H9 (cell line): ENCODE data around the gene ENDOV. TPM values are rescaled to one million over a fixed set of nuclear protein-coding genes. Genes with fewer than 3 reads are reported as not detected.

Experiments used
- DNase-seq: peaks from one replicate; pipeline ENCODE4 v3.0.0-alpha.2; 2017
- H2AFZ ChIP-seq: one replicate; pipeline ENCODE4 v1.6.1; 2013; ENCODE audit warnings: mild to moderate bottlenecking, low read length, control low read depth, moderate library complexity
- H2AK5ac ChIP-seq: 2 replicates; pipeline ENCODE4 v1.6.1; 2013; ENCODE audit warnings: low read length, control low read depth, mixed read lengths; ENCODE audit not compliant: insufficient read length
- H2BK120ac ChIP-seq: one replicate; pipeline ENCODE4 v1.6.1; 2013; ENCODE audit warnings: low read depth, mild to moderate bottlenecking, low read length, control low read depth, inconsistent platforms; ENCODE audit not compliant: poor library complexity, severe bottlenecking
- H2BK12ac ChIP-seq: 2 replicates; pipeline ENCODE4 v1.6.1; 2013; ENCODE audit warnings: low read length, control low read depth, mixed read lengths, low read depth; ENCODE audit not compliant: insufficient read length
- H2BK15ac ChIP-seq: 2 replicates; pipeline ENCODE4 v1.6.1; 2013; ENCODE audit warnings: low read depth, low read length, control low read depth
- H2BK20ac ChIP-seq: one replicate; pipeline ENCODE4 v1.6.1; 2013; ENCODE audit warnings: low read depth, mild to moderate bottlenecking, low read length, control low read depth, inconsistent platforms; ENCODE audit not compliant: poor library complexity, severe bottlenecking
- H2BK5ac ChIP-seq: 2 replicates; pipeline ENCODE4 v1.6.1; 2013; ENCODE audit warnings: low read length, control low read depth, mixed read lengths; ENCODE audit not compliant: insufficient read length
- H3K14ac ChIP-seq: 2 replicates; pipeline ENCODE4 v1.6.1; 2013; ENCODE audit warnings: low read length, control low read depth; ENCODE audit not compliant: insufficient read depth
- H3K18ac ChIP-seq: 2 replicates; pipeline ENCODE4 v1.6.1; 2013; ENCODE audit warnings: low read depth, mild to moderate bottlenecking, mixed read lengths, low read length, control low read depth; ENCODE audit not compliant: insufficient read length
- H3K23ac ChIP-seq: 2 replicates; pipeline ENCODE4 v1.6.1; 2013; ENCODE audit warnings: low read length, control low read depth, mixed read lengths, low read depth; ENCODE audit not compliant: insufficient read length
- H3K23me2 ChIP-seq: 2 replicates; pipeline ENCODE4 v1.6.1; 2013; ENCODE audit warnings: low read depth, mild to moderate bottlenecking, mixed read lengths, low read length, control low read depth; ENCODE audit not compliant: insufficient read length, poor library complexity, severe bottlenecking
- H3K27ac ChIP-seq: 2 replicates; pipeline ENCODE4 v1.5.1; 2013; ENCODE audit warnings: low read length, control low read depth, mixed read lengths, low read depth; ENCODE audit not compliant: insufficient read length
- H3K27me3 ChIP-seq: 2 replicates; pipeline ENCODE4 v1.6.1; 2013; ENCODE audit warnings: low read length, control low read depth, inconsistent platforms; ENCODE audit not compliant: insufficient read depth
- H3K4ac ChIP-seq: 2 replicates; pipeline ENCODE4 v1.6.1; 2013; ENCODE audit warnings: low read depth, mild to moderate bottlenecking, control low read depth, inconsistent platforms, low read length, moderate library complexity
- H3K4me1 ChIP-seq: 2 replicates; pipeline ENCODE4 v1.6.1; 2013; ENCODE audit warnings: low read length, control low read depth, inconsistent platforms; ENCODE audit not compliant: insufficient read depth
- H3K4me2 ChIP-seq: 2 replicates; pipeline ENCODE4 v1.6.1; 2013; ENCODE audit warnings: low read length, control low read depth, mixed read lengths; ENCODE audit not compliant: insufficient read length, insufficient read depth
- H3K56ac ChIP-seq: 2 replicates; pipeline ENCODE4 v1.6.1; 2013; ENCODE audit warnings: low read depth, mild to moderate bottlenecking, mixed read lengths, low read length, control low read depth; ENCODE audit not compliant: insufficient read length
- H3K79me1 ChIP-seq: 2 replicates; pipeline ENCODE4 v1.6.1; 2013; ENCODE audit warnings: low read depth, mild to moderate bottlenecking, moderate library complexity, low read length, control low read depth, inconsistent platforms; ENCODE audit not compliant: insufficient read depth, poor library complexity, severe bottlenecking
- H3K79me2 ChIP-seq: 2 replicates; pipeline ENCODE4 v1.6.1; 2013; ENCODE audit warnings: low read length, control low read depth, inconsistent platforms; ENCODE audit not compliant: insufficient read depth
- H3K9ac ChIP-seq: 2 replicates; pipeline ENCODE4 v1.6.1; 2013; ENCODE audit warnings: low read length, control low read depth, mixed read lengths; ENCODE audit not compliant: insufficient read length; ENCODE audit errors: extremely low read depth
- H3K9me3 ChIP-seq: one replicate; pipeline ENCODE4 v1.6.1; 2013; ENCODE audit warnings: low read depth, low read length, inconsistent platforms; ENCODE audit not compliant: control insufficient read depth
- H3T11ph ChIP-seq: one replicate; pipeline ENCODE4 v1.6.1; 2013; ENCODE audit warnings: mild to moderate bottlenecking, low read length, control low read depth, inconsistent platforms
- H4K20me1 ChIP-seq: one replicate; pipeline ENCODE4 v1.6.1; 2013; ENCODE audit not compliant: control insufficient read depth, insufficient read length, insufficient read depth
- H4K5ac ChIP-seq: 2 replicates; pipeline ENCODE4 v1.6.1; 2013; ENCODE audit warnings: low read depth, mild to moderate bottlenecking, mixed read lengths, low read length, control low read depth; ENCODE audit not compliant: insufficient read length
- H4K8ac ChIP-seq: replicated peaks from 2 replicates; pipeline ENCODE4 v1.6.1; 2013; ENCODE audit warnings: low read length, control low read depth, mixed read lengths, low read depth; ENCODE audit not compliant: insufficient read length
- H4K91ac ChIP-seq: 2 replicates; pipeline ENCODE4 v1.6.1; 2013; ENCODE audit warnings: low read depth, mild to moderate bottlenecking, moderate library complexity, mixed read lengths, low read length, control low read depth; ENCODE audit not compliant: insufficient read length
- H3K27ac Mint-ChIP-seq, 3 experiments: 2 replicates in 2 of 3; 3 replicates in 1 of 3; pipeline ENCODE4 v1.8.0; 2020 to 2021; ENCODE audit warnings: mixed read lengths in 3 of 3, mild to moderate bottlenecking in 1 of 3, moderate library complexity in 1 of 3
- H3K27me3 Mint-ChIP-seq: 2 replicates; pipeline ENCODE4 v1.8.0; 2021; ENCODE audit warnings: low read depth, mild to moderate bottlenecking, moderate library complexity, mixed read lengths
- H3K36me3 Mint-ChIP-seq, 3 experiments: 2 replicates in 2 of 3; 3 replicates in 1 of 3; pipeline ENCODE4 v1.8.0; 2020 to 2021; ENCODE audit warnings: low read depth in 3 of 3, mixed read lengths in 3 of 3; ENCODE audit not compliant: insufficient read depth in 1 of 3
- H3K4me1 Mint-ChIP-seq, 2 experiments: 2 replicates each; pipeline ENCODE4 v1.8.0; 2020; ENCODE audit warnings: mixed read lengths in 2 of 2
- H3K4me3 Mint-ChIP-seq, 2 experiments: 2 replicates in 1 of 2; 3 replicates in 1 of 2; pipeline ENCODE4 v1.8.0; 2020 to 2021; ENCODE audit warnings: mild to moderate bottlenecking in 2 of 2, mixed read lengths in 2 of 2, moderate library complexity in 1 of 2
- H3K9me3 Mint-ChIP-seq, 2 experiments: 2 replicates in 1 of 2; 3 replicates in 1 of 2; pipeline ENCODE4 v1.8.0; 2020; ENCODE audit warnings: mild to moderate bottlenecking in 2 of 2, mixed read lengths in 2 of 2, moderate library complexity in 1 of 2
- WGBS: extraction: QIAGEN DNeasy Blood & Tissue Kit; methylation state at CpG from one replicate; pipeline ENCODE4 v1.1.7; 2013; ENCODE audit warnings: missing lambda C conversion rate, low lambda C conversion rate, mixed read lengths; ENCODE audit not compliant: insufficient read length; ENCODE audit errors: extremely low coverage; 5-methylcytosine and 5-hydroxymethylcytosine counted together
- total RNA-seq: library from RNA; stranded (reverse); gene quantifications from 2 replicates; pipeline ENCODE4 v1.2.1, GENCODE V29; 2021
- TF ChIP-seq, protein P1 (sequence below): fragments of 200-600 bp; sonication (generic); conservative IDR thresholded peaks from 3 replicates; pipeline ENCODE4 v1.8.0; 2021; ENCODE audit warnings: antibody characterized with exemption, mild to moderate bottlenecking

ENDOV gene
- total RNA-seq, 1 experiment from 2014 or later: 17.1 TPM

DNA sequence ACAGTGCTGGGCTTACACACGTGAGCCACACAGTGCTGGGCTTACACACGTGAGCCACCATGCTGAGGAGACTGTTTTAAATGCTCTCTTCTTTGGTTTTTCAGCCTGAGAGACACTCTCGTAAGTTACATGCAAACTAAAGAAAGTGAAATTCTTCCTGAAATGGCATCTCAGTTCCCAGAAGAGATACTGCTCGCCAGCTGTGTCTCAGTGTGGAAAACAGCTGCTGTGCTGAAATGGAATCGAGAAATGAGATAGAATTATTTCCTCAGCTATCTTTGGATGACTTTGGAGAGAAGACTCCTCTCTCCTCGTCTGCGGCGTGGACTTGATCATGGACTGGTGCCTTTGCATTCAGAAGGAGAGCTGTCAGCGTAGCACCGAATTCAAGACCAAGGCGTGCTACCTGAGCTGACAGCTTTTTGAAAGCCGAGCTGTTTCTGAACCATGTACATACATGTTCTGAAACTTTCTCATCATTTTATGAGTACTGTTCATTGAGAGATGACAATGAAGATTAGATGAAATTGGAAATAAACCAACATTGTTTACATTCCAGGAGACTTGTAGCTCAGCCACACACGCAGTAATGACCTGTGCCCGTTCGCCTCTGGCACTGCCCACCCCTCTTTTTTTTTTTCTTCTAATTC, 21.6 kb upstream of the ENDOV start:
- Histone ChIP-seq H3K27me3 (no peaks in the 10 kb centered on the region), H3K23me2 (no peaks in the 10 kb centered on the region), H4K91ac (no peak overlapping the region), H3K79me1 (no peaks in the 10 kb centered on the region), H2BK15ac (no peak overlapping the region), H3T11ph (no peak overlapping the region), H3K9me3 (no peaks in the 10 kb centered on the region), H3K79me2 (no peaks in the 10 kb centered on the region), H2BK5ac (no peak overlapping the region), H2BK20ac (no peak overlapping the region), H3K4me2 (no peak overlapping the region), H3K27ac (no peak overlapping the region), H3K4ac (no peak overlapping the region), H3K14ac (no peak overlapping the region), H3K18ac (no peak overlapping the region), H4K20me1 (no peaks in the 10 kb centered on the region), H2AK5ac (no peak overlapping the region), H3K9ac (no peak overlapping the region), H2BK120ac (no peak overlapping the region), H4K5ac (no peak overlapping the region), H4K8ac (no peak overlapping the region), H2AFZ (no peak overlapping the region), H2BK12ac (no peak overlapping the region), H3K56ac (no peak overlapping the region), H3K4me1 (no peaks in the 10 kb centered on the region), H3K23ac (no peak overlapping the region)
- Mint-ChIP-seq H3K4me3 (no peak overlapping the region), H3K36me3 (peaks cover 0 to 45% (median 32%) of the 10 kb centered on the region in 3 experiments; a peak in 5 of 7 replicates), H3K27me3 (no peaks in the 10 kb centered on the region), H3K27ac (peak overlapping the region in 2 of 3 experiments; percentile 15 to 71; a peak in 1 of 7 replicates), H3K4me1 (peaks cover 29 to 35% of the 10 kb centered on the region in 2 experiments), H3K9me3 (no peaks in the 10 kb centered on the region)
- TF ChIP-seq, protein P1, sequence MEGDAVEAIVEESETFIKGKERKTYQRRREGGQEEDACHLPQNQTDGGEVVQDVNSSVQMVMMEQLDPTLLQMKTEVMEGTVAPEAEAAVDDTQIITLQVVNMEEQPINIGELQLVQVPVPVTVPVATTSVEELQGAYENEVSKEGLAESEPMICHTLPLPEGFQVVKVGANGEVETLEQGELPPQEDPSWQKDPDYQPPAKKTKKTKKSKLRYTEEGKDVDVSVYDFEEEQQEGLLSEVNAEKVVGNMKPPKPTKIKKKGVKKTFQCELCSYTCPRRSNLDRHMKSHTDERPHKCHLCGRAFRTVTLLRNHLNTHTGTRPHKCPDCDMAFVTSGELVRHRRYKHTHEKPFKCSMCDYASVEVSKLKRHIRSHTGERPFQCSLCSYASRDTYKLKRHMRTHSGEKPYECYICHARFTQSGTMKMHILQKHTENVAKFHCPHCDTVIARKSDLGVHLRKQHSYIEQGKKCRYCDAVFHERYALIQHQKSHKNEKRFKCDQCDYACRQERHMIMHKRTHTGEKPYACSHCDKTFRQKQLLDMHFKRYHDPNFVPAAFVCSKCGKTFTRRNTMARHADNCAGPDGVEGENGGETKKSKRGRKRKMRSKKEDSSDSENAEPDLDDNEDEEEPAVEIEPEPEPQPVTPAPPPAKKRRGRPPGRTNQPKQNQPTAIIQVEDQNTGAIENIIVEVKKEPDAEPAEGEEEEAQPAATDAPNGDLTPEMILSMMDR: no peak
- WGBS: no CpG with 5 or more reads among the region's 15 CpGs
- DNase-seq: no peak
